IMR-90 (cell line): ENCODE results near the gene MYCT1. TPM values are rescaled to one million over a fixed set of nuclear protein-coding genes. Genes with fewer than 3 reads are reported as not detected.

Experiments used
- ATAC-seq: fragments of 200-7000 bp; cut with Tn5 transposase; 2 replicates; pipeline ENCODE4 v1.9.1; 2020; ENCODE audit warnings: low read depth, mild to moderate bottlenecking, moderate library complexity
- BruUV-seq: library from RNA; stranded (reverse); fragments of 400-500 nt; replicated peaks from 2 replicates; lab custom pipeline; 2021; lab: Mats Ljungman, UMichigan
- CTCF ChIA-PET: fragments of 300-600 bp; formaldehyde crosslinking; extraction: SDS; loops from one replicate; lab custom pipeline; 2021; ENCODE audit warnings: antibody characterized with exemption; lab: Yijun Ruan, JAX
- POLR2A ChIA-PET: fragments of 300-600 bp; sonication (Branson Sonifier 250); formaldehyde crosslinking; loops from one replicate; lab custom pipeline; 2022; ENCODE audit warnings: antibody characterized with exemption; ENCODE audit not compliant: unreplicated experiment; lab: Charles Lee
- DNase-seq: peaks from one replicate; pipeline ENCODE4 v3.0.0; 2013
- H2AFZ ChIP-seq: replicated peaks from 2 replicates; pipeline ENCODE3; 2013; ENCODE audit warnings: low read length, mild to moderate bottlenecking; ENCODE audit not compliant: poor library complexity
- H2AK5ac ChIP-seq: 2 replicates; pipeline ENCODE4 v1.6.1; 2013; ENCODE audit warnings: low read depth, low read length, inconsistent platforms
- H2AK9ac ChIP-seq: replicated peaks from 2 replicates; pipeline ENCODE3; 2013; ENCODE audit warnings: mild to moderate bottlenecking, low read depth, low read length, moderate library complexity; ENCODE audit not compliant: poor library complexity
- H2BK120ac ChIP-seq: 2 replicates; pipeline ENCODE4 v1.6.1; 2013; ENCODE audit warnings: low read depth, low read length, inconsistent platforms
- H2BK15ac ChIP-seq: 3 replicates; pipeline ENCODE4 v1.6.1; 2013; ENCODE audit warnings: low read depth, low read length, inconsistent platforms
- H2BK20ac ChIP-seq: 2 replicates; pipeline ENCODE4 v1.6.1; 2013; ENCODE audit warnings: low read depth, mild to moderate bottlenecking, inconsistent platforms, low read length, moderate library complexity
- H2BK5ac ChIP-seq: 2 replicates; pipeline ENCODE4 v1.6.1; 2013; ENCODE audit warnings: mild to moderate bottlenecking, low read depth, low read length, inconsistent platforms; ENCODE audit not compliant: poor library complexity, severe bottlenecking
- H3K14ac ChIP-seq: replicated peaks from 2 replicates; pipeline ENCODE4 v1.6.1; 2013; ENCODE audit warnings: low read depth, low read length, inconsistent platforms
- H3K18ac ChIP-seq: 2 replicates; pipeline ENCODE4 v1.6.1; 2013; ENCODE audit warnings: low read depth, low read length, control low read depth
- H3K23ac ChIP-seq: 2 replicates; pipeline ENCODE4 v1.6.1; 2013; ENCODE audit warnings: low read depth, low read length, inconsistent platforms
- H3K27ac ChIP-seq: 2 replicates; pipeline ENCODE4 v1.5.1; 2013; ENCODE audit warnings: mild to moderate bottlenecking, control low read depth, low read length; ENCODE audit not compliant: insufficient read depth
- H3K27me3 ChIP-seq: 2 replicates; pipeline ENCODE4 v1.6.1; 2013; ENCODE audit warnings: low read length; ENCODE audit not compliant: control insufficient read depth, insufficient read depth
- H3K36me3 ChIP-seq: 2 replicates; pipeline ENCODE4 v1.6.1; 2013; ENCODE audit warnings: low read length, mixed read lengths; ENCODE audit not compliant: control insufficient read depth, insufficient read depth
- H3K4ac ChIP-seq: 2 replicates; pipeline ENCODE4 v1.6.1; 2013; ENCODE audit warnings: low read depth, low read length, inconsistent platforms
- H3K4me1 ChIP-seq: 2 replicates; pipeline ENCODE4 v1.6.1; 2013; ENCODE audit warnings: low read length, mixed read lengths; ENCODE audit not compliant: control insufficient read depth, insufficient read depth
- H3K4me2 ChIP-seq: 2 replicates; pipeline ENCODE4 v1.6.1; 2013; ENCODE audit warnings: low read depth, mild to moderate bottlenecking, control low read depth, low read length, moderate library complexity
- H3K4me3 ChIP-seq: 2 replicates; pipeline ENCODE4 v1.5.1; 2013; ENCODE audit warnings: low read depth, mild to moderate bottlenecking, control low read depth, low read length, moderate library complexity; ENCODE audit not compliant: insufficient read depth
- H3K56ac ChIP-seq: 2 replicates; pipeline ENCODE4 v1.6.1; 2013; ENCODE audit warnings: low read length, inconsistent platforms; ENCODE audit not compliant: insufficient read depth; ENCODE audit errors: extremely low read depth
- H3K79me1 ChIP-seq, 2 experiments: 2 replicates each; pipeline ENCODE4 v1.6.1; 2013; ENCODE audit warnings: low read length in 2 of 2, inconsistent platforms in 1 of 2, low read depth in 1 of 2
- H3K9ac ChIP-seq: 2 replicates; pipeline ENCODE4 v1.6.1; 2013; ENCODE audit warnings: low read depth, low read length, control low read depth
- H3K9me1 ChIP-seq: 2 replicates; pipeline ENCODE4 v1.6.1; 2013; ENCODE audit warnings: low read length, inconsistent platforms; ENCODE audit not compliant: insufficient read depth
- H3K9me3 ChIP-seq: 2 replicates; pipeline ENCODE4 v1.6.1; 2013; ENCODE audit warnings: low read length; ENCODE audit not compliant: control insufficient read depth, insufficient read depth
- H4K20me1 ChIP-seq: 2 replicates; pipeline ENCODE4 v1.6.1; 2013; ENCODE audit warnings: low read length, inconsistent platforms; ENCODE audit not compliant: insufficient read depth
- H4K5ac ChIP-seq: 2 replicates; pipeline ENCODE4 v1.6.1; 2013; ENCODE audit warnings: mild to moderate bottlenecking, low read depth, low read length, control low read depth
- H4K8ac ChIP-seq, 2 experiments: 2 replicates each; pipeline ENCODE4 v1.6.1; 2013; ENCODE audit warnings: low read depth in 2 of 2, low read length in 2 of 2, control low read depth in 1 of 2, inconsistent platforms in 1 of 2
- H4K91ac ChIP-seq: 2 replicates; pipeline ENCODE4 v1.6.1; 2013; ENCODE audit warnings: low read depth, low read length, inconsistent platforms; ENCODE audit not compliant: insufficient read depth
- CEBPB ChIP-seq: IDR thresholded peaks from 2 replicates; pipeline ENCODE4 v1.6.1; 2012; ENCODE audit warnings: low read depth, low read length, improper control_type of control experiment
- CHD1 ChIP-seq: IDR thresholded peaks from 2 replicates; pipeline ENCODE4 v1.6.1; 2012; ENCODE audit warnings: low read depth, low read length, improper control_type of control experiment
- ELK1 ChIP-seq: fragments of 150-350 bp; IDR thresholded peaks from 2 replicates; pipeline ENCODE4 v1.6.1; 2016; ENCODE audit warnings: low read depth, mild to moderate bottlenecking, low read length, moderate library complexity, borderline replicate concordance
- MAFK ChIP-seq: IDR thresholded peaks from 2 replicates; pipeline ENCODE4 v1.6.1; 2012; ENCODE audit warnings: low read depth, low read length, improper control_type of control experiment
- MAZ ChIP-seq: IDR thresholded peaks from 2 replicates; pipeline ENCODE4 v1.6.1; 2012; ENCODE audit warnings: low read depth, mild to moderate bottlenecking, low read length, improper control_type of control experiment, moderate library complexity, borderline replicate concordance
- NFE2L2 ChIP-seq: fragments of 150-350 bp; IDR thresholded peaks from 2 replicates; pipeline ENCODE4 v1.6.1; 2016; ENCODE audit warnings: low read depth, mild to moderate bottlenecking, low read length
- POLR2A ChIP-seq: IDR thresholded peaks from 2 replicates; pipeline ENCODE4 v1.6.1; 2012; ENCODE audit warnings: mild to moderate bottlenecking, low read depth, low read length
- RCOR1 ChIP-seq: IDR thresholded peaks from 2 replicates; pipeline ENCODE4 v1.6.1; 2012; ENCODE audit warnings: mild to moderate bottlenecking, low read length, improper control_type of control experiment; ENCODE audit not compliant: insufficient replicate concordance
- RFX5 ChIP-seq: IDR thresholded peaks from 2 replicates; pipeline ENCODE4 v1.8.0; 2012; ENCODE audit warnings: low read depth, mild to moderate bottlenecking, low read length, moderate library complexity
- SMC3 ChIP-seq: fragments of 150-350 bp; IDR thresholded peaks from 2 replicates; pipeline ENCODE4 v1.6.1; 2016; ENCODE audit warnings: low read depth, mild to moderate bottlenecking, antibody characterized with exemption, low read length, moderate library complexity
- USF2 ChIP-seq: fragments of 150-350 bp; IDR thresholded peaks from 2 replicates; pipeline ENCODE4 v1.6.1; 2017; ENCODE audit warnings: mild to moderate bottlenecking, antibody characterized with exemption, low read length, low read depth
- WGBS, 2 experiments: methylation state at CpG; one replicate each; pipeline versions ENCODE4 v1.1.5 to v1.1.7; 2013; ENCODE audit warnings: missing lambda C conversion rate in 2 of 2; ENCODE audit not compliant: insufficient read length in 1 of 2; ENCODE audit errors: extremely low coverage in 2 of 2; 5-methylcytosine and 5-hydroxymethylcytosine counted together
- dilution Hi-C: fragments of 300-500 bp; cut with HindIII; formaldehyde crosslinking; loops from one replicate; pipeline ENCODE4 v1.14.3; 2018; ENCODE audit warnings: low sequenced_read_pairs; ENCODE audit not compliant: unreplicated experiment
- in situ Hi-C: fragments of 300-500 bp; cut with MboI; formaldehyde crosslinking; loops from 3 replicates; pipeline ENCODE4 v1.14.3; 2019; ENCODE audit warnings: low sequenced_read_pairs, inconsistent platforms, mixed read lengths
- intact Hi-C: fragments of 100-400 bp; cut with micrococcal nuclease; formaldehyde crosslinking; loops from 2 replicates; pipeline ENCODE4 v1.10.0; 2022
- polyA plus RNA-seq, 3 experiments: library from polyadenylated mRNA; depleted of rRNA; stranded (reverse); fragments of >200 nt; gene quantifications; 2 replicates each; pipeline ENCODE4 v1.2.3, GENCODE V29; 2012; ENCODE audit warnings: low replicate concordance in 1 of 3
- total RNA-seq: library from RNA; depleted of rRNA; stranded (reverse); fragments of >200 nt; gene quantifications from 2 replicates; pipeline ENCODE4 v1.2.3, GENCODE V29; 2012
- TF ChIP-seq, protein P1 (sequence below): conservative IDR thresholded peaks from 2 replicates; pipeline ENCODE4 v1.5.1; 2012; ENCODE audit warnings: mild to moderate bottlenecking, low read depth, low read length, improper control_type of control experiment

MYCT1 gene
- total and polyA plus RNA-seq, 2 of the 4 experiments (the other 2 are of a cell fraction): 0.89 to 0.90 TPM

GRCh38 chr6:152769993-152770392 is 72.3 kb downstream of the MYCT1 start:
- Histone ChIP-seq H3K9me3 (no peaks in the 10 kb centered on the region), H2BK20ac (no peak overlapping the region), H3K18ac (no peak overlapping the region), H3K27me3 (0 out of 2 replicates have a peak, but pooled peaks cover 2% of the 10 kb centered on the region), H2AK5ac (no peak overlapping the region), H3K4me3 (no peak overlapping the region), H3K27ac (no peak overlapping the region), H2BK120ac (no peak overlapping the region), H4K20me1 (no peaks in the 10 kb centered on the region), H3K56ac (no peak overlapping the region), H2AK9ac (no peak overlapping the region), H2AFZ (no peak overlapping the region), H2BK5ac (no peak overlapping the region), H2BK15ac (no peak overlapping the region), H3K14ac (no peak overlapping the region), H3K4me1 (no peaks in the 10 kb centered on the region), H3K4me2 (no peak overlapping the region), H3K9me1 (no peaks in the 10 kb centered on the region), H3K23ac (no peak overlapping the region), H4K8ac (no peak overlapping the region), H4K91ac (no peak overlapping the region), H3K79me1 (no peaks in the 10 kb centered on the region), H3K4ac (no peak overlapping the region), H3K9ac (no peak overlapping the region), H3K36me3 (no peaks in the 10 kb centered on the region), H4K5ac (no peak overlapping the region)
- dilution Hi-C loops (no loop called here), in situ Hi-C loops (no loop called here), intact Hi-C loops (no loop called here)
- ChIA-PET POLR2A (no interaction called here), CTCF (interaction anchor here (0.7 kb wide), 1 partner anchor 15 kb away, joined by 3 read pairs; no protein-coding TSS in a partner anchor)
- WGBS, 2 experiments: no CpG with 5 or more reads among the region's 2 CpGs
- no TSS peak for BruUV-seq
- DNase-seq (no peak), ATAC-seq (no peak)
- TF ChIP-seq SMC3 (no peak), CEBPB (no peak), USF2 (no peak), MAZ (no peak), RFX5 (no peak), ELK1 (no peak), NFE2L2 (no peak), RCOR1 (no peak), CHD1 (no peak), MAFK (no peak), POLR2A (no peak)
- TF ChIP-seq, protein P1, sequence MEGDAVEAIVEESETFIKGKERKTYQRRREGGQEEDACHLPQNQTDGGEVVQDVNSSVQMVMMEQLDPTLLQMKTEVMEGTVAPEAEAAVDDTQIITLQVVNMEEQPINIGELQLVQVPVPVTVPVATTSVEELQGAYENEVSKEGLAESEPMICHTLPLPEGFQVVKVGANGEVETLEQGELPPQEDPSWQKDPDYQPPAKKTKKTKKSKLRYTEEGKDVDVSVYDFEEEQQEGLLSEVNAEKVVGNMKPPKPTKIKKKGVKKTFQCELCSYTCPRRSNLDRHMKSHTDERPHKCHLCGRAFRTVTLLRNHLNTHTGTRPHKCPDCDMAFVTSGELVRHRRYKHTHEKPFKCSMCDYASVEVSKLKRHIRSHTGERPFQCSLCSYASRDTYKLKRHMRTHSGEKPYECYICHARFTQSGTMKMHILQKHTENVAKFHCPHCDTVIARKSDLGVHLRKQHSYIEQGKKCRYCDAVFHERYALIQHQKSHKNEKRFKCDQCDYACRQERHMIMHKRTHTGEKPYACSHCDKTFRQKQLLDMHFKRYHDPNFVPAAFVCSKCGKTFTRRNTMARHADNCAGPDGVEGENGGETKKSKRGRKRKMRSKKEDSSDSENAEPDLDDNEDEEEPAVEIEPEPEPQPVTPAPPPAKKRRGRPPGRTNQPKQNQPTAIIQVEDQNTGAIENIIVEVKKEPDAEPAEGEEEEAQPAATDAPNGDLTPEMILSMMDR: no peak
